Coronary artery (tissue), 2 donors: ENCODE data around the gene RGMA.

Experiments
- DNase-seq: peaks from one replicate; pipeline ENCODE4 v3.0.0-alpha.2; 2017; ENCODE audit warnings: low spot score
- H3K27ac ChIP-seq, 2 donors: fragments of 200-600 bp; sonication (generic); one replicate each; pipeline ENCODE4 v1.5.1; 2016 to 2019
- H3K4me3 ChIP-seq: fragments of 200-600 bp; sonication (generic); 2 replicates; pipeline ENCODE4 v1.5.1; 2016; ENCODE audit warnings: mild to moderate bottlenecking, moderate library complexity
- TF ChIP-seq, protein P1 (sequence below): fragments of 200-600 bp; sonication (generic); IDR thresholded peaks from one replicate; pipeline ENCODE4 v1.5.1; 2019; ENCODE audit warnings: antibody characterized with exemption

The RGMA gene

DNA sequence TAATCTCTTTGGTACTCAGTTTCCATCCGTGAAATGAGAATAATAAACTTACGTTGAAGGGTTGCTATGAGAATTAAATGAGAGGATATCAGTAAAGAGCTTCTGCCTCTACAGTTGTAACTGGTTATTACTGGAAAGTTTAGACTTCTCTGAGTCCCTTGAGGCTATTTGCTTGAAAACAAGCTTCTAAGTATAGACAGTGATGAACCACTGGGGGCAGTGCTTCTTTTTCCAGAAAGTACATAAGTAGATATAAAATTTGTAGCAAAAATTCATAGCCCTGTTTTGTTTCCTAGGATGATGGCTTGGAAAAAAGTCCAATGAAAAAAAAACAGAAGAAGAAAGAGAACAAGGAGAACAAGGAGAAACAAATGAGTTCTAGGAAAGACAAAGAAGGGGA lies 87.1 kb downstream of the RGMA start:
- no peak for DNase-seq
- Histone ChIP-seq H3K4me3 (no peak overlapping the region), H3K27ac (no peak overlapping the region)
- TF ChIP-seq, protein P1, sequence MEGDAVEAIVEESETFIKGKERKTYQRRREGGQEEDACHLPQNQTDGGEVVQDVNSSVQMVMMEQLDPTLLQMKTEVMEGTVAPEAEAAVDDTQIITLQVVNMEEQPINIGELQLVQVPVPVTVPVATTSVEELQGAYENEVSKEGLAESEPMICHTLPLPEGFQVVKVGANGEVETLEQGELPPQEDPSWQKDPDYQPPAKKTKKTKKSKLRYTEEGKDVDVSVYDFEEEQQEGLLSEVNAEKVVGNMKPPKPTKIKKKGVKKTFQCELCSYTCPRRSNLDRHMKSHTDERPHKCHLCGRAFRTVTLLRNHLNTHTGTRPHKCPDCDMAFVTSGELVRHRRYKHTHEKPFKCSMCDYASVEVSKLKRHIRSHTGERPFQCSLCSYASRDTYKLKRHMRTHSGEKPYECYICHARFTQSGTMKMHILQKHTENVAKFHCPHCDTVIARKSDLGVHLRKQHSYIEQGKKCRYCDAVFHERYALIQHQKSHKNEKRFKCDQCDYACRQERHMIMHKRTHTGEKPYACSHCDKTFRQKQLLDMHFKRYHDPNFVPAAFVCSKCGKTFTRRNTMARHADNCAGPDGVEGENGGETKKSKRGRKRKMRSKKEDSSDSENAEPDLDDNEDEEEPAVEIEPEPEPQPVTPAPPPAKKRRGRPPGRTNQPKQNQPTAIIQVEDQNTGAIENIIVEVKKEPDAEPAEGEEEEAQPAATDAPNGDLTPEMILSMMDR: no peak

GRCh38 chr15:93001156-93001555 lies 87.9 kb downstream of the RGMA start:
- H3K4me3 ChIP-seq: no peak overlapping the region
- TF ChIP-seq, protein P1: no peak
- DNase-seq: no peak
- no peak overlapping the region for H3K27ac ChIP-seq

GRCh38 chr15:92997821-92998220 lies 91.2 kb downstream of the RGMA start:
- DNase-seq: no peak
- no peak overlapping the region for H3K27ac ChIP-seq
- TF ChIP-seq, protein P1: no peak

GRCh38 chr15:92992720-92993119 lies 96.3 kb downstream of the RGMA start:
- Histone ChIP-seq H3K27ac (no peak overlapping the region), H3K4me3 (no peak overlapping the region)
- DNase-seq: no peak
- TF ChIP-seq, protein P1: no peak

More at GRCh38 chr15:92997821-92998220, 91.2 kb downstream of the RGMA start:
- no peak overlapping the region for H3K4me3 ChIP-seq

DNA sequence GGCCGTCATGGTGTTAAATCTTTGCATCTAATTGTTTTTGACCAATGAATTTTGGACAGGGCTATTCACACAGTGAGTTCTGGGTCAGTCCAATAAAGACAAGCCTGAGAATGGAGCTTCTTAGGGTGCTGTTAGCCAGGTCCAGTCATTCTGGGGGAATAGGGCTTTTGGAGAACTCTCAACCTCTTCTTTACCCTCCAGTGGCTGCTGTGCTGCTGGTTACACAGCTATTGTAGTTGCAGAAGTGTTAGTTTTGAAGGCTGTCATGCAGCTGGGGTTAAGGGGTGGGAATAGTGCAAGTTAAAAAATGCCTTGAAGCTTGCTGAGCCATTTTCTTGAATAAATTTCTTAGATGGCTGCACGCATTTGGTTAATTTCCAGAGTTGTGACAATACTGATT lies 99.0 kb downstream of the RGMA start:
- no peak for DNase-seq
- no peak overlapping the region for H3K4me3 ChIP-seq
- H3K27ac ChIP-seq: no peak overlapping the region
- TF ChIP-seq, protein P1: no peak

GRCh38 chr15:92989470-92989869 lies 99.5 kb downstream of the RGMA start:
- no peak overlapping the region for H3K27ac ChIP-seq
- DNase-seq: no peak
- TF ChIP-seq, protein P1: no peak
- H3K4me3 ChIP-seq: no peak overlapping the region
